GM19467 (cell line): ENCODE measurements around the gene ZNF583.

Source experiments
- ATAC-seq: cut with Tn5 transposase; IDR thresholded peaks from one replicate; pipeline ENCODE4 v1.9.1; 2021; ENCODE audit warnings: mild to moderate bottlenecking, moderate library complexity; ENCODE audit not compliant: unreplicated experiment

ZNF583 gene

GRCh38 chr19:56441206-56441792, 37.2 kb downstream of the ZNF583 start:
- no peak for ATAC-seq

- ATAC-seq: no peak
Measured at GRCh38 chr19:56474308-56474707, 70.2 kb downstream of the ZNF583 start.

GRCh38 chr19:56476093-56476492, 72.0 kb downstream of the ZNF583 start:
- no peak for ATAC-seq
